ENCODE measurements around the gene SLC25A13. TPM values are rescaled to one million over a fixed set of nuclear protein-coding genes. Genes with fewer than 3 reads are reported as not detected.

SLC25A13 gene
- total RNA-seq, 1 experiment from 2014 or later, result 54.8 TPM

DNA sequence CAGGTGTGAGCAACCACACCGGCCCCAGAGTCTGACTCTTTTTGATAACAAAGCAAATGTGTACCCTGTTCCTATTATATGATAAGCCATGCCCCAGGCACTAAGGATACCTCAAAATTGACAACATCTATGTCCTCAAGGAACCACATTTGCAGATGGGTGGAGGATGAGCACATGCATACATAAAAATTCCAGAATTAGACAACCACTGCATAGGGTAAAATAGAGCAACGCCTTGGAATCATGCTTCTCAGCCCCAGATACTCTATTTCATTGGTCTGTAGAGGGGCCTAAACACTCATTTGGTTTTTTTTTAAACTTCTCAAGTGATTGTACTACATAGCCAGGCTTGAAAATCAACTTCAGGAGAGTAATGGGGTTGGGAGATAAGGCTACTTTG is 78.7 kb downstream of the SLC25A13 start:
- DNase-seq (ENCODE audit: low read depth), result no peak

DNA sequence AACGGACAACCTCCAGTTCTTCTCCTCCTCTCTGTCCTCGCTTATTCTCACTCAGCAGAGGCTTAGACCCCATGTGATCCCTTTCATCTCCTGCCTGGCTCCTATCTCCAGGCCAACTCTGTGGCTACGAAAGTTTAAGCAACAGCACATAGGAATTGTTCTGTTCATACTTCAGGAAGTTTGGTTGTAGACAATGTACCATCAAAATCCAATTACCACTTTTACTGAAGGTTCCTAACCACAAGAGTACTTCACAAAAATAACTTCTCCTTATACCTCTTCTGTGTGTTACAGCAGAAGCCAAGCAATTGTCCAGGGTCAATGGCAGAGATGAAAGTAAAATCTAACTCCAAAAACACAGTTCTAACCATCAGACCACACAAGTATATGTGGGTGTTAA is 80.0 kb downstream of the SLC25A13 start:
- no peak for DNase-seq (ENCODE audit: low read depth)

DNA sequence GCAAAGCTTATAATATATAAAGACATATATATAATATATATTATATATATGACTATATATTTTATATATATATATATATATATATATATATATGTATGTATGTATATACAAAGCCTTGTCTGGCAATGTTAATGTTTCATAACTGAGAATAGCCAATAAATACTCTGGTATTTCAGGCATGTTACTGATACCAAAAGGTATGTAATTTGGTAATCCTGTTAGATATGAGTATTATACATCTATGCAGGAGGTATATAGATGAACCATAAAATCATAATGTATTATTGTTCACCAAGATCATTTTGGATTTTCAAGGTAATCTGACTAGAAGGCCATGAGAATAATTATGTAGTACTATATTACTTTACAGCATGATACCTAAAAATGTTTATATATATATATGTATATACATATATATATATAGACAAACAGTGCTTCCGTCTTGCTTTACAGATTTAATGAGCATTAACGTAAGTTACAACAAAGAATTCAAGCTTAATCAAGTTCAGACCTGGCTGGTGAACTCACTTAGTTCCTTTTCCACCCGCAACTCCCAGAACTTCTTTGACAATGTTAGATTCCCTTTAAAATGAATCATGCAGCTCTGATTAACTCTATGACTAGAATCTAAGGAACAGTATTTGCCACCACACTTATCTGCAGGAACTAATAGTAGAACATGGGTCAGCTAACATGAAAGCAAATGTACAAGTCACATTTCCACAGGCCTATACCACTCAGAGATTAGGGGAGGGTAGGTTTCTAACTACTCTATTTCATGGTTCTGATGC is 82.7 kb downstream of the SLC25A13 start:
- DNase-seq (ENCODE audit: low read depth), result no peak

GRCh38 chr7:96238474-96238873 is 83.4 kb downstream of the SLC25A13 start:
- no peak for DNase-seq (ENCODE audit: low read depth)

DNA sequence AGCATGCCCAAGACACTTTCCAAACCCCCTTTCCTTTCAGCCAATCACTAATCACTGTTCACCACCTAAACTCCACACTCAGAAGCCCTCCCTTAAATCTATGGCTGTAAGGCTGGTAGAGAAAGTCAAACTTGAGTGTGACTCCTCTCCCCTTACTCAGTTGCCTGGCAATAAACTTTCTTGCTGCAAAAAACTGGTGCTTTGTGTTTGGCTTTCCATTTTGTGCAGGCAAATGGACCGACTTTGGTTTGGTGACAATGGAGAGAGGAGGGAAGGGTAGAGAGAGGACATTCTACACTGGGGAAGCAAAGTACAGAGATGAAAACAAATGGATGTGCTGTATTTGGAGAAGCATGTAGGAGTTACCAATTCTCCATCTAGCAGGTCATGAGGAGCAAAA is 84.9 kb downstream of the SLC25A13 start:
- no peak for DNase-seq (ENCODE audit: low read depth)

GRCh38 chr7:96236198-96237039 is 85.5 kb downstream of the SLC25A13 start:
- peak; percentile 93 for DNase-seq (ENCODE audit: low read depth)

DNA sequence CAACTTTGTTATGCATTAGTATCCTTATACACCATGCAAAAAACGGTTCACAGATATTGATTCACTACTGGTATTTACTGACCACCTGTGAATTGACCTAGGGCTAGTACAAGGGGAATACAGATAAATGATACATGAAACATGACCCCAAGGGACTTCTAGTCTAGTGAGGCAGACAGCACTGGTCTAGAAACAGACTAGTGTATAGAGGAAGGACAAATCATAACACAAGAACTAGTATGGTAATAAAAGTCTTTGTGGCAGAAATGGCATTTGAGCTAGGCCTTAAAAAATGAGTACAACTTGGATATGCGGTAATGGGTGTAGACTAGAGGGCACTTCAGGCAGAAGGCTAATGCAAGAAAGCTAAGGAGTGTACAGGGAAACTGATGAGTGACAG is 86.6 kb downstream of the SLC25A13 start:
- no peak for DNase-seq (ENCODE audit: low read depth)

- DNase-seq (ENCODE audit: low read depth), result no peak
Measured at GRCh38 chr7:96233528-96234154, 88.3 kb downstream of the SLC25A13 start.

GRCh38 chr7:96233084-96233483 is 88.8 kb downstream of the SLC25A13 start:
- no peak for DNase-seq (ENCODE audit: low read depth)

DNA sequence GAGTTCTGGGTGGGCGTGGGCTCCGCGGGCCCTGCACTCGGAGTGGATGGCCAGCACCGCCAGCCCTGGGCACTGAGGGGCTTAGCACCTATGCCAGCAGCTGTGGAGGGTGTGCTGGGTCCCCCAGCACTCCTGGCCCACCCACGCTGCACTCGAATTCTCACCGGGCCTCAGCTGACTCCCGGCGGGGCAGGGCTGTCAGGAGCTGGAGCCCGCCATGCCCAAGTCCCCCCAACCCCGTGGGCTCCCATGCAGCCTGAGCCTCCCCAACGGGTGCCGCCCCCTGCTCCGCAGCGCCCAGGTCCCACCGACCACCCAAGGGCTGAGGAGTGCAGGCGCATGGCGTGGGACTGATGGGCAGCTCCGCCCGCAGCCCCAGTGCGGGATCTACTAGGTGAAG is 93.1 kb downstream of the SLC25A13 start:
- DNase-seq (ENCODE audit: low read depth), result no peak

- no peak for DNase-seq (ENCODE audit: low read depth)
Measured at GRCh38 chr7:96225251-96225650, 96.6 kb downstream of the SLC25A13 start.

DNA sequence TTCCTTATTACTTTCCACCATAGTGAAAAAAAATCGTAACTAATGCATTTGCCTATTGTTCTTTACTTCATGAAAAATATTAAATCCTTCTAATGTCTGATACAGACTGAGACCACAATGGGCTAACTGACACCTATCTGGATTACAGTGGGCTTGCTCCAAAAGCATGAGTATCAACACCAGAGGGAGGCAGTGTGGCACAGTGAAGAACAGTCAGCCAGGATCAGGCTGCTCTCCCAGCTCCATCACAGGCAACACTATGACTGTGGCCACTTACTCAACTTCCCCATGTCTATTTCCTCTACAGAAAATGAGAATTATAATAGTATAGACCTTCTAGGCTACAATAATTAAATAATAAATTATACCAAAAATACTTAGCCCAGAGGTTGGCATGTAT is 97.2 kb downstream of the SLC25A13 start:
- DNase-seq (ENCODE audit: low read depth), result peak; percentile 8

- no peak for DNase-seq (ENCODE audit: low read depth)
Measured at GRCh38 chr7:96224073-96224472, 97.8 kb downstream of the SLC25A13 start.

DNA sequence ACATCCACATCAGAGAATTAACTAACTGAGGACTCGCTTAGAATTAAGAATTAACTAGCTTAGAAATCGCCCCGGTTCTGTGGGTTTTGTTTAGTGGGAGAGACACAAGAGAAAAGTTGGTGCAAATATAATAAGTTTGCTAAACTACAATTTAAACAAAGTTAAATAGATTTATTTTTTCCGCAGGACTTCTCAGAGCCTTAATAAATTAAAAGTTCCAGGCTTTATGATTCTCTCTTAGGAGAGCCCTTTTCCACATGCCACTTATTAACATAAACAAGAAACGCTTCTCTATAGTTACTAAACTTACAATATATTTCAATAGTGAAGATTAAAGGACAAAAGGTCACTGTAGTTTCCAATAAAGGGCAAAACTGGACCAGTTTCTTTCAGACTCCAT is 100.0 kb downstream of the SLC25A13 start:
- DNase-seq (ENCODE audit: low read depth), result no peak

DNA sequence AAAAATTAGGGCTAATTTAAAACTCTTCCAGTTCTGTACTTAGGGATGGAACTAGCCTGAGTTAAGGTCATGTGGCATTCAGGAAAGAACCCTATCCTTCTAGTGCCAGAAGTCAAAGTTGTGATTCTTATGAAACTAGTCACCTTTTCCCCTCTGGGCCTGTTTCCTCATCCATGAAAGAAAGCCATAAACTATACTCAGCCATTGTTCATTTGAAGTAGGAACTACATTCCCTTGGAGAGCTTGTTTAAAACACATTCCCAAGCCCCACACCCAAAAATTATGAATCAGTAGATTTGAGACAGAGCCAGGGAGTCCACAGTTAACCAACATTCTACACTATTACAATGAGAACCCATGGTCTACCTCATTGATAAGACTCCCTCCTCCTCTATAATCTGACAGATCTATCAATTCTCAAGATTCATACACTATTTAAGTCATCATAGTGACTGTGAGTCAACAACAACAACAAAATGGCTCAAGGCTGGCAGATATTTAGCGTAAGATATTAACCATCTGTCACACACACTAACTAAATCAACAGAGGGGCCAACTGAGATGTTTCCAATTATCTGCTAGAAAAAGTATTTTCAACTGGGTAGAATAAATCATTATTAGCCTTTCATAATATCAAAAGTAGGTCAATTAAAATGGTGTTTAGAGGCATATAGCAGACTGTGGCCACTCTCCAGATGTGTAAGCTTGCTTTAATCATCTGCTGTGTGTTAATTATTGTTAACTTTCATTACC is 102.3 kb downstream of the SLC25A13 start:
- peak; percentile 67 for DNase-seq (ENCODE audit: low read depth)

DNA sequence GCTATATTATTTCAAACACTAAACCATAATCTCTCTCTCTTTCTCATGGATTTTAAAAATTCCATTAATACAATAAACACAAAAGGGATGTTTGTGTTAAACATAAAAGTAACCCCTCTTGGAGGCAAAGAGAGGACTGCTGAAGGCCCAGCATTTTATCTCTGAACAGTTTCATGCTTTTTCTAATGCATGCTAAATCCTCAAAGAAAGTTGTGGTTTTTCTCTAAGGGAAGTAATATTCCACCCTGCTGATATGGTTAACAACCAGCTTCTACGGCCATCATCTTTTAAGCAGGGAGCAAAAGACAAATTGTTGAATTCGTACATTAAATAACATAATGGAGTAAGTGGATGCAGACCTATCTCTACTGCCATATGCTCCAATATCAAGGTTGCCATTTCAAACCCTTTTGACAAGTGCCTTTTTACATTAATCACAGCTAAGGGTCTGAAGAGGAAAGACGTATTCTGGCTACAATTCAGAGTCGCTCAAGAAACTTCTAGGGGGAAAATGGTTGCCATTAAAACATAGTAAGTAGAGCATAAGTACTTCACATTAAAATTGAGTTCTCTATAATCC is 103.1 kb downstream of the SLC25A13 start:
- DNase-seq (ENCODE audit: low read depth), result no peak

GRCh38 chr7:96217147-96217546 is 104.8 kb downstream of the SLC25A13 start:
- DNase-seq (ENCODE audit: low read depth), result no peak

- no peak for DNase-seq (ENCODE audit: low read depth)
Measured at GRCh38 chr7:96216373-96216772, 105.5 kb downstream of the SLC25A13 start.

DNA sequence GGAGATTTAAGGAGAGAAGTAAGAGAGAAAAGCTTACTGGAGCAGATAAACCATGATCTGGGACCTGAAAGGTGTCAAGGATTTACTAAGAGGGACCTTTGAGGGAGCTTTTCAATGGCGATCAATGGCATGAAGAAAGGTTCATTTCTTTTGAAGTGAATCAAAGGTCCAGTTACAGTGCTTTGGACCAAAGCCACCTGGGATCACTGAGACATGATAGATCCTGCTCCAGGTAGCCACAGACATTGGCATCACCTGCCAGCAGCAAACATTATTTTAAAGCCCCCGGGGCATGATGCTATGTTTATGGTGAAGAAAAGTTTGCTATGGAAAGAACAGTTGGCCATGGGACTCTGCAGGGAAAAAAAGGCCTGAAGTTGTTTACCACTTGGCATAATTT is 109.4 kb downstream of the SLC25A13 start:
- no peak for DNase-seq (ENCODE audit: low read depth)

- no peak for DNase-seq (ENCODE audit: low read depth)
Measured at GRCh38 chr7:96211954-96212353, 109.9 kb downstream of the SLC25A13 start.

- DNase-seq (ENCODE audit: low read depth), result no peak
Measured at GRCh38 chr7:96205665-96206064, 116.2 kb downstream of the SLC25A13 start.
